GM21717 (cell line): ENCODE results near the gene ARMC2.
"Not testable (repeated sequence)": the region's sequence is repeated elsewhere in the genome, so short reads cannot be mapped to it uniquely, and the experiment has no call there.

ENCODE experiments used
- ATAC-seq: cut with Tn5 transposase; IDR thresholded peaks from one replicate; pipeline ENCODE4 v1.9.1; 2021; ENCODE audit warnings: mild to moderate bottlenecking, moderate library complexity; ENCODE audit not compliant: unreplicated experiment

The ARMC2 gene

GRCh38 chr6:108831104-108831503 lies 17.1 kb upstream of the ARMC2 start:
- ATAC-seq, result no peak

DNA sequence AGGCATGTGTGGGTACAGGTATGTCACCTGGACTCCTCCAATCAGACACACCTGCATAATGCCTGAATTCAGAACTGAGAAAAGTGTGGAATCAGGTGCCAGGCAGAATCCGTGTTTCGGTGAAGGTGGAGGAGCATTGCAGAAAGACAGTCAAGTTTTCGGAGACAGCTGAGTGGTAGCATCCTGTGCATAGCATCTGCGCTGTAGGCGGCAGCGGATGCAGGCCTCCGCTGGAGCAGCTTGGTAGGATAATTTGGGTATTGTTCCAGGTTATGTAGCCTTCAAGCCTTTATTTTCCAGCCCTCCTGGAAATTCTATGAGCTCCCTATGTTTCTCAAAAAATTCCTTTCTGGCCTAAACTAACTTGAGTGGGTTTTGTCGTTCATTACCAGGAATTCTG lies 15.5 kb upstream of the ARMC2 start:
- no peak for ATAC-seq

- ATAC-seq, result no peak
These were observed 12.9 kb upstream of the ARMC2 start for GRCh38 chr6:108835218-108835850.

DNA sequence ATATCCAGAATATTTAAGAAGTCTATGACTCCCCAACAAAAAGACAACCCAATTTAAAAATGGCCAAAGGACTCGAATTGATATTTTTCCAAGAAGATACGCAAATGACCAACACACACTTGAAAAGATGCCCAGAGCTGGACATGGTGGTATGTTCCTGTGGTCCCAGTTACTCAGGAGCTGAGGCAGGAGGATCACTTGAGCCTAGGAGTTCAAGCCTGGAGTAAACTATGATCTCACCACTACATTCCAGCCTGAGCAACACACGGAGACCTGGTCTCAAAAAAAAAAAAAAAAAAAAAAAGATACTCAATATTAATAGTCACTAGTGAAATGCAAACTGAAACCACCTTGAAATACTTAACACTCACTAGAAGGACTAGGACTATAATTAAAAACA lies 12.2 kb upstream of the ARMC2 start:
- no peak for ATAC-seq

- ATAC-seq, result no peak
These were observed 10.8 kb upstream of the ARMC2 start for GRCh38 chr6:108837236-108837971.

DNA sequence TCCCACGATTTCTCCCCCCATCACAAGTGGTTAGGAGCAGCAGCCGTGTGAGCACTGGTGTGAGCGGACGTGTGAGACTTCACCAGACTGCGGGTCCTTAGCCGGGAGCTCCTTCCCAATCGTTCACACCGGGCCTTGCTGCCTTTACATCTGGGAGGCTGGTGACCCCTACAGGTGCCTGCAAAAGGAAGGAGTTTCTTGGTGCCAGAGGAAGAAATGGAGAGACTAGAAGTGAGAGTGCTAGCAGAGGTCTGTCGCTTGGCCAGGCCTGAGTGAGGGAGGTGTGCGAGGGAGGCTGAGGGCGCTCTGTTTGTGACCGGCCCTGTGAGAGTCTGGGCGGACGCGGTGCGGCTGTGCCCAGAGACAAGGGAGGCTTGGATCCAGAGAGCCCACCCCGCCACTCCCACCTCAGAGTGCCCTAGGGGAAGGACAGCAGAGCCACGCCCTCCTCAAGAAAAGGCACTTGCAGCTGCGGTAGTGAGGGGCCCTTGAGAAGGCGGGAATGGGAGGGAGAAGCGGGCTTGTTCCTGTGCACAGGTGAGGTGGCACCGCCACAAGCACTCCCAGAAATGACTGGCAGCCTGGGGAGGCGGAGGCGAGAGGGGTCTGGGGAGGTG lies 10.0 kb upstream of the ARMC2 start:
- ATAC-seq, result no peak

GRCh38 chr6:108839083-108839642 lies 9.1 kb upstream of the ARMC2 start:
- no peak for ATAC-seq

- no peak for ATAC-seq
These were observed 7.3 kb upstream of the ARMC2 start for GRCh38 chr6:108840919-108841318.

DNA sequence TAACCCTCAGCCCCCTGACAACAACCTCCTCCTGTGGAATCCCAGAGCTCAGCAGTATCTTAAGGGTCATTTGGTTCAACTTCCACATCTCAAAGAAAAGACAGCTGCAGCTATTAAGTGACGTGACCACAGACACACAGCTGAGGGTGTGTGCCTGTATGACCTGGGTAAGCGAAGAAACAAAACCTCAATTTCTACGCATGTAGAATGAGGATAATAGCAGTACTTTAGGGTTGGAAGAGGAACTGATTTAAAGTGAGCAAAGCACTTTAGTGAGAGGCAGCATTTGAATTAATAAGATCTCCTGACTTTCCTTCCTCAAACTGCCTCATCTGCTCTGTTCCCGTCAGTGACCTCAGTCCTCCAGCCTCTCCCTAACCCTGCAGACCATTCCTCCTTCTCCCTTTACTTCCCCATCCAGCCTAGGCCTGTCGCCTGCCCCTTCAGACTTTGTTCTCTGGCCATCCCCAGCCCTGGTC lies 6.8 kb upstream of the ARMC2 start:
- no peak for ATAC-seq

DNA sequence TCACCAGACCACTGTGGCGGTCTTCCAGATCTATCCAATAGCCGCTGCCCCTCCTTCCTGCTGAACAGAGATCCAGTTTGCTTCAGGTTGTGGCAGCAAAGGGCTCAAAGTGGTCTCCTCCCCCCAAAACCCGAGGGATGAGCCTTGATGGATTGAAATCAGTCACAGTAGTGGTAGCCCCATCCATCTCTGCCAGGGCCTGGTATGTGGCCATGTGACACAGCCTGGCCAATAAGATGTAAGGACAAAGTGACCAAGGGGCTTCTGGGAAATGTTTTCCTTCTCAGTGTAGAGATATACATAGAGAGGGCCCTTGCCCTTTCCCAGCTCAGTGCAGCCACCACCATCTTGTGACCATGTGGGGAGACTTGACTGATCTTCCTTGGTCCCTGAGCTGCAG lies 4.1 kb upstream of the ARMC2 start:
- no peak for ATAC-seq

GRCh38 chr6:108845145-108845544 lies 3.1 kb upstream of the ARMC2 start:
- ATAC-seq, result no peak

DNA sequence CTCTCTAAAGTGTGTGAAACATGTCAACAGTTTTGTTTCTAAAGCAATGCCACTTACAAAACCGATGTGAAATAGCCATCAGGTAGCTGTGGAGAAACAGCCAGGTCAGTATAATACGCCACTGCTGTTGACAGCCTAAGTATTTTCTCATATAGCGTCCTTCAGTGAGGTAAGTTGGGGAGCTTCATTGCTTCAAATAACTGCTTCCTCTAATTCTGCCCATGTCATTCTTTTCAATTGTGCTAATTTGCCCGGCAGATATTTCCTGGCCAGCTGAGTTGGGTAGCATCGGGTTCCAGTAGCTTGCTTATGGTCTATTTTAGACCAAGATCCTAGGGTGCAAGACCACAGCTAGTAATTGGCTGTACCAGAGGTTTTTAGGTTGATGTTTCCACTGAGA lies 2.1 kb upstream of the ARMC2 start:
- no peak for ATAC-seq

DNA sequence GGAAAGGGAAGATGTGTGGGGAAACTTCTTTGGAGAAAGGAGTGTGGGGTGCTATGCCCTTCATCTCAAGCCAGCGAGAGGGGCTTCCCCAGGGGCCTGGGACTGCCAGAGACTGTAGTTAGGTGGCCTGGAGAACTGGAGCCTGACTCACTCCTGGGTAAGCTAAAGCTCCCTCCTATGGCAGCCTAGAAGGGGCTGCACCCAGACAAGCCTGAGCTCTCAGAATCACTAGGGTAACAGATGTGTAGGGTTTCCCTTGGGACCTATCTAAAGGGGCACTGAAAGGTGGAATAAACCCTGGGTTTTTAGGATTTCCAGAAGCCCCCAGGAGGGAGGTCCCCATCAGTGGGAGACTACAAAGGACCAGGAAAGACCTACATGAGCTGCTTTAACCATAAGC lies 1.6 kb upstream of the ARMC2 start:
- no peak for ATAC-seq

DNA sequence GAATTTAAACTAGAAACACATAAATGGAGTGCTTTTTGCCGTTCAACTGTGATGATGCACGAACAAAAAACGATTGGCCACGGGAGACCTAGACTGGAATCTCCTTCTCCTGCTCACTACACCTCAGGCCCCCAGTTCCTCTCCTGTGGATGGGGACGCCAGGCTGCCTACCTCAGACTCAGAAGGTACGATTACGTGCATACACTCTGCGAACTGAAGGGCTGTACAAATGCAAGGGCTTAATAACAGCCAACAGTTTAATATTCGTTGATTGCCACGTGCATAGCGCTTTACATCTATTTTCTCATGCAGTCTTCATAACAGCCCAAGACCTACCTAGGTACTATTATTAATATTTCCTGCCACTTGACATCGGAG lies 495 bp upstream of the ARMC2 start:
- ATAC-seq, result no peak

- no peak for ATAC-seq
These were observed 2.6 kb downstream of the ARMC2 start for GRCh38 chr6:108850669-108851465.

DNA sequence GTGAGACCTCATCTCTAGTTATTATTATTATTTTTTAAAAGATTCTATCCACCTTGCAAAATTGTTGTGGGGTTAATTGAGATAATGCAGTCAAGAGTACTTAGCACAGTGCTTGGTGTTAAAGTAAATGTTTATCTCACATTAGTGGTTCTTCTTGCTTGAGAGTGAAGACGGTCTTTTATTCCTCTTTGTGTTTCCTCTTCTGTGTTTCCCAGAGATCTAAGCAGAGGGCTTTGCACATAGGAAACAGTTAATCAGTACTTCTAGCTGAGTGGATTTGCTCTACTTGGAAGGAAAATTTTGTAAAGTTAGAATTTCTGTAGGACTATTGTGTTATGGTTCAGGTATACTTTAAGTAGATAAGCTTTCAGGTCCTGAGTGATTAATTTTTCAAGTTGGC lies 3.5 kb downstream of the ARMC2 start:
- ATAC-seq, result no peak

DNA sequence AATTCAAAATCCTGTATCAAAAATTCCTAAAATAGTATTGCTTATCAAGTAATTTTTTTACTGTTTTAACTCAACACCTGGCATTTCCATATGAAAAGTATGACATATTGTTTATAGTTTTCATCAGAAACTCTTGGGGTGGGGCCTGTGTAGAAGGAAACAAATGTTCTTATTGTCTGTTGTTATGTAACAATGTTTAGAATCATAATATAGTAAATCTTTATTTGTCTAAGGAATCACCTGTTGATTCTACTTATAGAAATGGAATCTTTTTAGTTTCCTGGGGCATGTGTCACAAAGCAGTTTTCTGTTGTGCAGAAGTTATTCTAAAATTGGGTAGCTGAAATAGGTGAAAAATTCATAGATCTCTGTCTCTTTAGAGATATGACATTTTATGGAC lies 4.9 kb downstream of the ARMC2 start:
- no peak for ATAC-seq

DNA sequence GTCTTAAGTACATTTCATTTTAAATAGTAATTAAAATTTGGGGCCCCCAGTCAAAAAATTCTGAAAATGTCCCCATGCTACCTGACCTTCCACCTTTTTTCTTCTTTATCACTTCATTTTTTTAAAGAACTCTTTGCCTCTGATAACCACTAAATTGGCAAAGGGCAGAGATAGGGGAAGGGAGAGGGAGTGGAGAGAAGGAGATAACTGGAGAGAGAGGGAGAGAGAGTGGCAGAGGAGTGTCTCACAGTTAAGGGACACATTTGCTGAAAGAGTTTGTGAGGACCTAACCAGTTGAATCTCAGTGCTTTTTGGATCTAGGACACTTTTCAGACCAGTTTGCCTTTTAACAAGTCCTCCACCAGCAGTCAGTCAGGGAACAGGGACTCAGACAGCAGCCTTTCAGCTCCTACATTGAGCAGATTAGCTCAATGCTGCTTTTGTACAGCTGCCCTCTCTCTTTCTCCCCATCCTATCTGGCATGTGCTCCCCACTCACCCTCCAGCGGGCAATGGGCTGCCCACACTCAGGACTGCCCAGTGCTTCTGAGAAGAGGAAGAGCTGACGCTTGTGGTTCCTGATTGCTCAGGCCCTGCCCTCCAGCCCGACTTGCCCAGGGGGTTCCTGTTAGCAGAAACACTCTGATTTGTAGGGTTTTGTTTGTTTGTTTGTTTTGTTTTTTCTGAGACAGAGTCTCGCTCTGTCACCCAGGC lies 14.4 kb downstream of the ARMC2 start:
- no peak for ATAC-seq

DNA sequence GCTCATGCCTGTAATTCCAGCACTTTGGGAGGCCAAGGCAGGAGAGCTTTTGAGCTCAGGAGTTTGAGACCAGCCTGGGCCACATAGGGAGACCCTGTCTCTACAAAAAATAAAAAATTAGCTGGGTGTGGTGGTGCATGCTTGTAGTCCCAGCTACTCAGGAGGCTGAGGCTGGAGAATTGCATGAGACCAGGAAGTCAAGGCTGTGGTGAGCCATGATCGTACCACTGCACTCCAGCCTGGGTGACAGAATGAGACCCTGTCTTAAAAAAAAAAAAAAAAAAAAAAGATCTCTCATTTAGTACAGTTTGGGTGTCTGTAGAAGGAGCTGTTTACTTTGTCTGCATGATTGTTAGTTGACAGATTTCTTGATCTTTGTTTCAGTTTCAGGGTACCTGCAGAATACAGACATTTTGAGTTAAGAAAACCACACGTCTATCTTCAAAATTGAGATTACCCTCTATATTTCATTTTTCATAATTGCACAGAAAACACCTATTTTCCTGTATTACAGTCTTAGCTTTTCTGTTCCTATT lies 17.6 kb downstream of the ARMC2 start:
- not testable (repeated sequence) for ATAC-seq

- ATAC-seq, result no peak
These were observed 18.6 kb downstream of the ARMC2 start for GRCh38 chr6:108866798-108867197.
